AG09319 (cell line): Measurements from ENCODE around the gene MATN1.

Source experiments
- DNase-seq: peaks from one replicate; pipeline ENCODE4 v3.0.0-alpha.2; 2010; ENCODE audit warnings: low read depth; ENCODE audit errors: extremely low read depth
- CTCF ChIP-seq: IDR thresholded peaks from 2 replicates; pipeline ENCODE4 v1.5.1; 2011; ENCODE audit warnings: low read depth, mild to moderate bottlenecking, inconsistent platforms, low read length, moderate library complexity

The MATN1 gene

GRCh38 chr1:30742300-30742962 is 19.0 kb upstream of the MATN1 start:
- no peak for TF ChIP-seq CTCF
- DNase-seq, result no peak

- no peak for DNase-seq
- no peak for TF ChIP-seq CTCF
Observed at GRCh38 chr1:30741239-30741894, 18.0 kb upstream of the MATN1 start.

- no peak for TF ChIP-seq CTCF
- DNase-seq, result no peak
Observed at GRCh38 chr1:30740251-30741238, 17.2 kb upstream of the MATN1 start.

GRCh38 chr1:30739601-30740000 is 16.2 kb upstream of the MATN1 start:
- no peak for DNase-seq
- no peak for TF ChIP-seq CTCF

- DNase-seq, result no peak
- no peak for TF ChIP-seq CTCF
Observed at GRCh38 chr1:30738715-30739559, 15.6 kb upstream of the MATN1 start.

GRCh38 chr1:30738040-30738714 is 14.8 kb upstream of the MATN1 start:
- no peak for DNase-seq
- TF ChIP-seq CTCF, result no peak
